Kidney epithelial cell (primary cell): ENCODE results near the gene EFNA2. TPM values are rescaled to one million over a fixed set of nuclear protein-coding genes. Genes with fewer than 3 reads are reported as not detected.

Source experiments
- DNase-seq: peaks from one replicate; pipeline ENCODE4 v3.0.0-alpha.2; 2010; ENCODE audit warnings: low read depth
- H3K27me3 ChIP-seq: 2 replicates; pipeline ENCODE4 v1.6.0; 2011; ENCODE audit warnings: low read length; ENCODE audit not compliant: control insufficient read depth, insufficient read depth
- H3K36me3 ChIP-seq: 2 replicates; pipeline ENCODE4 v1.5.1; 2011; ENCODE audit warnings: low read length; ENCODE audit not compliant: control insufficient read depth, insufficient read depth
- H3K4me3 ChIP-seq: 2 replicates; pipeline ENCODE4 v1.5.1; 2011; ENCODE audit warnings: low read depth, mild to moderate bottlenecking, control low read depth, low read length
- CTCF ChIP-seq: IDR thresholded peaks from 2 replicates; pipeline ENCODE4 v1.5.1; 2011; ENCODE audit warnings: mild to moderate bottlenecking, moderate library complexity, low read length, control low read depth, inconsistent platforms; ENCODE audit not compliant: insufficient read depth, poor library complexity, severe bottlenecking
- total RNA-seq: library from RNA; depleted of rRNA; stranded (reverse); fragments of >200 nt; gene quantifications from 2 replicates; pipeline ENCODE4 v1.2.3, GENCODE V29; 2015

EFNA2 gene
- total RNA-seq, 1 donor from 2014 or later: 5.3 TPM

GRCh38 chr19:1277061-1277460 is 8.6 kb upstream of the EFNA2 start:
- TF ChIP-seq CTCF: no peak
- DNase-seq: no peak
- Histone ChIP-seq H3K4me3 (no peak overlapping the region), H3K27me3 (no peaks in the 10 kb centered on the region), H3K36me3 (peaks cover 5% of the 10 kb centered on the region)

GRCh38 chr19:1278074-1278473 is 7.6 kb upstream of the EFNA2 start:
- H3K27me3 ChIP-seq: peaks cover 4% of the 10 kb centered on the region
- no peak for TF ChIP-seq CTCF
- no peak for DNase-seq
- H3K36me3 ChIP-seq: peaks cover 3% of the 10 kb centered on the region
- no peak overlapping the region for H3K4me3 ChIP-seq

GRCh38 chr19:1278713-1279660 is 6.7 kb upstream of the EFNA2 start:
- no peak for TF ChIP-seq CTCF
- no peak for DNase-seq
- peaks cover 3% of the 10 kb centered on the region for H3K36me3 ChIP-seq
- peaks cover 13% of the 10 kb centered on the region for H3K27me3 ChIP-seq
- H3K4me3 ChIP-seq: no peak overlapping the region

- H3K27me3 ChIP-seq: peaks cover 22% of the 10 kb centered on the region
- no peaks in the 10 kb centered on the region for H3K36me3 ChIP-seq
- H3K4me3 ChIP-seq: no peak overlapping the region
- peak; percentile 97 for TF ChIP-seq CTCF
- no peak for DNase-seq
Measured at GRCh38 chr19:1279782-1280341, 5.8 kb upstream of the EFNA2 start.

GRCh38 chr19:1280636-1281568 is 4.8 kb upstream of the EFNA2 start:
- Histone ChIP-seq H3K4me3 (no peak overlapping the region), H3K27me3 (peaks cover 28% of the 10 kb centered on the region), H3K36me3 (no peaks in the 10 kb centered on the region)
- no peak for DNase-seq
- TF ChIP-seq CTCF: no peak
